ENCODE data around the gene SETD1B. TPM values are rescaled to one million over a fixed set of nuclear protein-coding genes. Genes with fewer than 3 reads are reported as not detected.
"Not testable (repeated sequence)": the region's sequence is repeated elsewhere in the genome, so short reads cannot be mapped to it uniquely, and the experiment has no call there.

The SETD1B gene
- total RNA-seq, 1 experiment from 2014 or later: 2.4 TPM

DNA sequence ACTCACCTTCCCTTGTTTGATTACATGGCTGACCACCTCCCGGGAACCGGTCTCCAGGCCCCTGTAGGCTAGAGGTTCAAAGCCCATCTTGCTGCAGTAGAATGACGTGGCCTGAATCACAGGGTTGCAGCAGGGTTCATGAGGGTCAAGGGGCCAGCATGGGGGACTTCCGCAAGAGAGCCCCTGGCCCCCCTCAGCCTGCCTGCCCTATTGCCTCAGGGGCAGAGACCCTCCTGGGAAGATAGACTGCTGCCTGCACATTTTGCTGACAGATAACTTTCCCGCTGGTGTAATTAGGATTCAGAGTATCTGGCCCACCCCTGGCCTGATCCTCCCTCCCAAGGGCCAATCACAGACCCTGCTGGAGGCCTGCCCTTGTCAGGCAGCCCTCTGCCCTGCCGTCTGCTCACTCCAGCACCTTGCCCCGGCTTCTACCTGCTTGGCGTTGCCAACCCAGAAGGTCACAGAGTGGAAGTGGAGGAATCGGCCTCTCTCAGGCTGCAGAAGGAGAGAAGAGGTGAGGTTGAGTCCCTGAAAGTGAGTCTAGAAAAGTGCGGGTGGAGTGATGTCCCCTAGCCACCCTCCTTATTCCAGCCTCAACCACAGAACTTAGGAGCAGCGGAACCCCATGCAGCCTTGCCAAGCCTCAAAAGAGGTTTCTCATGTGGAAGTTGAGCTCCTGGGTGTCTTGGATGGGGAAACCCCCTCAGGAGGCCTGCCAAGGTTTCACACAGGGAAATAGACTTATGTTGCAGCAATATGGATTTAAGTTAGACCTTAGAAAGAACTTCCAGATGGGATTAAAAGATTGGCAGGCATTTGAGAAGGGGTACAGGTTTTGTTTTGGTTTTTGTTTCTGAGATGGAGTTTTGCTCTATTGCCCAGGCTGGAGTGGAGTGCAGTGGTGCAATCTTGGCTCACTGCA lies 53.8 kb downstream of the SETD1B start:
- no peak for DNase-seq (ENCODE audit: low spot score)

DNA sequence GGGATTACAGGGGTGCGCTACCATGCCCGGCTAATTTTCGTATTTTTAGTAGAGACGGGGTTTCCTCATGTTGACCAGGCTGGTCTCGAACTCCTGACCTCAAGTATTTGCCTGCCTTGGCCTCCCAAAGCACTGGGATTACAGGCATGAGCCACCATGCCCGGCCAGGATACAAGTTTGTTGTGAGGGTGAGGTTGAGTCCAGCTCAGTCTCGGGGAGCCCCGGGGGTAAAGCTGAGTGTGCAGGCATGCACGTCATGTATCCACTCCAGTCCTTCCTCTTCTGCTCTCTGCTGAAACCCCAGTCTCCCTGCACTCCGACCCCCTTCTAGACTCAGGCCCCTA lies 54.5 kb downstream of the SETD1B start:
- no peak for DNase-seq (ENCODE audit: low spot score)

DNA sequence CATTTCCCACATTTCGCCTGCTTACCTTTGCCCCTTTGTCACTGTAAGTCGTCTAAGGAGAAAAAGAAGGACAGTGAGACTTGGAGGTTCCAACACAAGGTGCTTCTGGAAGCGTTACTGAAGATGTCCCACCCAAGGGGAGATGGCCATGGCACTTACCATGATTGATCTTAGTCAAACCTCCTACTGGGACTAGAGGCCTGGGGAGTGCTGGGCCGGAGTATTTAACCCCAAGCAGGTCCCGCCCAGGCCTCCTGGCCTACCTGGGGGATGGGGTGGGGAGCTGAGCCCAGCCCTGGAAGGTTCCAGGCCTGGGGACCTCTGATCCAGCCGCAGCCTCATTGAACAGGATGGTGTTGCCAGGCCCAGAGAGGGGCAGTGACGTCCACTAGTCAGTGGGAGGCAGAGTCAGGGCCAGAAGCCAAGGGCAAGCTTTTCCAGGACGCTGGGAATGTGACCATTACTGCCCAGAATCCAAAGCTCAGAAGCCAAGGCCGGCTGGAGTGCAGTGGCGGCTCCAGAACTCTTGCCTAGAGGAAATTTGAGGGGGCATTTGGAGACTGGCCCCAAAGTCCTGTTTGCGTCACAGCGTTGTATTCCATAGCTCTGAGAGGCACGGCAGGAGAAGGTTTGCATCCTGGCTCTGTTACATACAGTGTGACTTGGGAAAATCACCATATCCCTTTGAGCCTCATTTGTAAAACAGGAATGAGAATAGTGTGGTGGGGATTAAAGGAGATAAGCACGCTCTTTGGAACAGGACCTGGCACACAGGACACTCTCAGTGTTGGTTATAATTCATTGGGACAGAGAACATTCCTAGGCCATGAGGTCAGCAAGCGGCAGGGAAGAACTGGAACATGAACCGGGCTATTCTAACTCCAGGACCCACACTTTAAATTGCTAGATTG lies 55.1 kb downstream of the SETD1B start, which contains the start of gene HPD:
TSS of gene HPD (minus strand) at position 198 of the 911 bp plus-strand sequence. CDS start at position 162, 36 bp downstream.
- peak; percentile 83 for DNase-seq (ENCODE audit: low spot score)

DNA sequence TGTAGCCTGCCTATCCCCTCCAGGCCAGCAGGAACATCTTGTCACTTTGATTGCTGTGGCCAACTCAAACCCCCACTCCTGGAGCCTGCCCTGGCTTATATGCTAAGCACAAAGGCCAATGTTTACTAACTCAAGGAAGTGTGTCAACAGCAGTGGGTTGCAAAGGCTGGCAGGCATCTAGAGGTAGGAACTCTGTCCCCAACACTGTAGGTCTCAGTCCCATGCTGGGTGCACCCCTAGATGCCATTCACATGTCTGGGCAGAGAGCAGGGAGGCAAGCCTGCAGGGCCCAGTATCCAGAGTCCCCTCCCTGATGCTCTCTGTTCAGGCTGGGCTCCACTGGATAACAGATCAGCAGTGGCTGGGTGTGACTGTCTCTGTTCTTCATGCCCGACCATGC lies 56.4 kb downstream of the SETD1B start:
- DNase-seq (ENCODE audit: low spot score): no peak

DNA sequence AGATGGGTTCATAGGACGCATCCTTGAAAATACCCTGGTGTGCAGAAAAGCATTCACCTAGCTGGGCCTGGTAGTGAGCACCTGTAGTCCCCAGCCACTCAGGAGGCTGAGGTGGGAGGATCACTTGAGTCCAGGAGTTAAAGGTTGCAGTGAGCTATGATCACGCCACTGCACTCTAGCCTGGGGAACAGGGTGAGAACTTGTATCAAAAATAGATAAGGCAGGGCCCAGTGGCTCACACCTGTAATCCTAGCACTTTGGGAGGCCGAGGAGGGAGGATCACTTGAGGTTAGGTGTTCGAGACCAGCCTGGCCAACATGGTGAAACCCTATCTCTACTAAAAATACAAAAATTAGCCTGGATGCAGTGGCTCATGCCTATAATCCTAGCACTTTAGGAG lies 56.9 kb downstream of the SETD1B start:
- not testable (repeated sequence) for DNase-seq (ENCODE audit: low spot score)

DNA sequence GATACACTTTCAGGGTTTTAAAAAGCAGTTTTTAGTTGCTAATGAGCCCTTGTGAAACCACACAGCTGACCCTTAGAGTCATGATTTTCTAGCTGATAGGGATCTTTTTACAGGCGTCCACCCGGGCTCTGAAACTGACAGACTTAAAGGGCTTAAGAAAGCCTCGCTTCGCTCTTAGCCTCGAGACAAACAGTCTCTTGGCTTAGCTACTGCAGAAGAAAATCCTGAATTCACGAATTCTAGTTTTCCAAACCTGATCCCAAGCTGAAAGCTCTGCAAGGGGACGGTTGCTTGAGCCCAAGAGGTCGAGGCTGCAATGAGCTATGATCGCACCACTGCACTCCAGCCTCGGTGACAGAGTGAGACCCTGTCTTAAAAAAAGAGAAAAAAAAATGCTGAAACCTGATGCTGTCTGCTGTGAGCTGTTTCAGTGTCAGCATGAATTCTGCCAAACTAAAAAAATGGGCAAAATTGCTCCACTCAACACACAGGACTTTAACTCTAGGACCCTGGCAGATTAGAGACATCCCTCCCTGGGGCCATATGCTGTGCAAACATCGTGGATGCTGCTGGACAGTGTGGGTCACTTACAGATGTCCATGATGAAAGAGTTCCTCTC lies 57.9 kb downstream of the SETD1B start:
- peak; percentile 10 for DNase-seq (ENCODE audit: low spot score)

DNA sequence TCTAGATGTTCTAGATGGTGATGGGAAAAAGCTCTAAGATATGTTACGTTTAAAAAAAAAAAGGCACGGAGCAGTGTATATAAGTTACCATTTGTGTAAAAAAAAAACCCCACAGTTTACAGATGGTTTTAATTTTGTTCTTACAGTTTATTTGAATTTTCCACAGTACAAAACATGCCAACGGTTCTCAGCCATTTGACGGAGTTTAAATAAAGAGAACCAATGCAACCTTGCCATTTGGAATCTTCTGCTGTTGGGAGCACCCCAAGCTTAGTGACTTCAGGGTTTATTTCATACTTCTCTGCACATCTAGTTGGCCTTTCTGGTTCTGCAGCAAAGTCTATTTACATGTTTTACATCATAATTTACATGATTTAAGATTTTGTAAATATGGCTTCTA lies 62.5 kb downstream of the SETD1B start:
- no peak for DNase-seq (ENCODE audit: low spot score)

DNA sequence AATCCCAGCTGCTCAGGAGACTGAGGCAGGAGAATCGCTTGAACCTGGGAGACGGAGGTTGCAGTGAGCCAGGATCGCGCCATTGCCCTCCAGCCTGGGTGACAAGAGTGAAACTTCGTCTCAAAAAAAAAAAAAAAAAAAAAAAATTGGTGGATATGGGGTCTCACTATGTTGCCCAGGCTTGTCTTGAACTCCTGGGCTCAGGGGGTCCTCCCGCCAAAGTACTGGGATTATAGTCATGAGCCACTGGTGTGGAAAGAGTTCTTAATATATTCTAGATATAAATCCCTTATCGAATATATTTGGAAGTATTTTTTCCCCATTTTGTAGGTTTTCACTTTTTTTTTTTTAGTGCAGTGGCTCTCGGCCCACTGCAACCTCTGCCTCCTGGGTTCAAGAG lies 65.4 kb downstream of the SETD1B start:
- DNase-seq (ENCODE audit: low spot score): not testable (repeated sequence)

DNA sequence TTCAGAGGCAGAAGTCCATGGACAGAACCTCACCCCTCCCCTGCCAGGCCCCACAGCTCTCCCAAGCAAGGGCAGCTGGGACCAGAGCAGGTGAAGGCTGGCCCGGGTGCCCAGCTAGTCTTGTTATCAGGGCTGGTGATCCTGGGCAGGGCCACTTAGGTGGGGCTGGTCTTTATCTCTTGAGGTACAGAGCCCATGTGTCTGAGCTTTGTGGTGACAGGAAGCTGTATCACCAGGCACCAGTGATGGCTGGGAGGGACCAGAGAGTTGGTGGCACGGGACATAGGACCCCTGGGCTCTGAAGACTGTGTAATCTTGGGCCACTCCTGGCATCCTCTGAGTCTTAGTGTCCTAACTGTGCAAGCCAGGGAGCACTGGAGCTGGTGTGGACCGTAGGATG lies 67.7 kb downstream of the SETD1B start:
- no peak for DNase-seq (ENCODE audit: low spot score)

DNA sequence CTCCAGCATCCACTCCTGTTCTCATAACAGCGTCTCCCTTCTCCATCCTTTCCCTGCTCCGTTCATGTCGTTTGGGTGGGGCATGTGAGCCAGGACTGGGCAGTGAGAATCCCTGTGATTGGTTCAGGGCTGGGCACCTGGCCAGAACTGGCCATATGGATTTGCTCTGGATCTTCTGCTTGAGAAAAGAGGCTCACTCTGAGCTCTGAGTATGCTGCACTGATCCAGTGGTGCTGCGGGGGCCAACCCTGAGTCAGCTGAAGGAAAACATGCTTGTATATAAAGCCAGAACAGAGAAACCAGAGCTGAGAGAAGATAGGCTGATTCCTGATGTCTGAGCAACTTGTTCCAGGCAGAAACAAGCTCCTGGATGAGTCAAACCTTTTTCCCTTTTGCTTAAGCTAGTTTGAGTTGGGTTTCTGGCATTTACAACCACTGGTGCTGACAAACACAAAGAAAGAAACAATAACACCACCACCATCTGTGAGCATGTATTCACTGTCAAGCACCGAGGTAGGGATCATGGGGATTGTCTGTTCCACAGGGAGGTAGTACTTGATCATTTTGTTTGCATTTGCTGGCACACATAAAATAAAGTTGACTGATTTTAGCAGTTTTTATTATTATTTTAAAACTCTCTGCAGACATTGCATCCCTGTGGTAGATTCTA lies 68.9 kb downstream of the SETD1B start:
- DNase-seq (ENCODE audit: low spot score): peak; percentile 44

DNA sequence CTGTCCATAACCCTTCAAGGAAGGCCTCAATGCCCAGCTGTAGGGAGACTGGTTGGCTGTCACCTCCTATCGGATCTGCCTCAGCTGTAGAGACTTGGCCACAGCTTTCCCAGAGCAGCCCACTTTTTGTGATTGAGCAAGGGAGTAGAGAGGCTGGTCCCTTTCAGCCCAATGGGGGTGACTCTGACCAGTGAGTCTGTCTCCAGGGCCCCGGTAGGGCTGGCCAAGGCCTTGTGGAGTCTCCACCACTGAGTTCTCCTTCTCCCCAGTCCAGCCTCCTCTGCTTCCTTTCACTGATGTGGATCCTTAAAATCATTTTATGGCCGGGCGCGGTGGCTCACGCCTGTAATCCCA lies 69.4 kb downstream of the SETD1B start:
- no peak for DNase-seq (ENCODE audit: low spot score)

DNA sequence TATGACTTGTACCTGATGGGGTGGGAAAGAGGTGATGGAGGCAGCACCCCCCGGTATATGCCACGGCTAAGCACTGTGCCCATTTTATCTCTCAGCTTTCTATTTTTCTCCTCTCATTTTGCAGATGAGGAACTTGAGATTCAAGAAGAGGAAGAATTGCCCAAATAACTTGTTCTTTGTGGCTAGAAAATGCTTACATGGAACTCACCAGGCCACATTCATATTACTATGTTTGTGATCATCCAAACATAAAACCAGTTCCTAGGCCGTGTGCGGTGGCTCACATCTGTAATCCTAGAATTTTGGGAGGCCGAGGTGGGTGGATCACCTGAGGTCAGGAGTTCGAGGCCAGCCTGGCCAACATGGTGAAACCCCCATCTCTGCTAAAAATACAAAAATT lies 70.3 kb downstream of the SETD1B start:
- DNase-seq (ENCODE audit: low spot score): no peak

DNA sequence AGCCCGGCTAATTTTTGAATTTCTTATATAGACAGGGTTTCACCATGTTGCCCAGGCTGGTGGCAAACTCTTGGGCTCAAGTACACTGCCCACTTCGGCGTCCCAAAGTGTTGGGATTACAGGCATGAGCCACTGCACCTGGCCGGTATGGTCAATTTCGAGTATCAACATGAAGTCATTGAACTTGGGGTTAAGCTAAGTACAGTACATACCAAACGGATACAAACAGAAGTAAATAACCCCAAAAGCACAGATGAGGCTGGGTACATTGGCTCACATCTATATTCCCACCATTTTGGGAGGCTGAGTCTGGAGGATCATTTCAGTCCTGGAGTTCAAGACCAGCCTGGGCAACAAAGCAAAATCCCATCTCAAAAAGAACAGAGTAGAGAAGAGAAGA lies 71.8 kb downstream of the SETD1B start:
- DNase-seq (ENCODE audit: low spot score): no peak

DNA sequence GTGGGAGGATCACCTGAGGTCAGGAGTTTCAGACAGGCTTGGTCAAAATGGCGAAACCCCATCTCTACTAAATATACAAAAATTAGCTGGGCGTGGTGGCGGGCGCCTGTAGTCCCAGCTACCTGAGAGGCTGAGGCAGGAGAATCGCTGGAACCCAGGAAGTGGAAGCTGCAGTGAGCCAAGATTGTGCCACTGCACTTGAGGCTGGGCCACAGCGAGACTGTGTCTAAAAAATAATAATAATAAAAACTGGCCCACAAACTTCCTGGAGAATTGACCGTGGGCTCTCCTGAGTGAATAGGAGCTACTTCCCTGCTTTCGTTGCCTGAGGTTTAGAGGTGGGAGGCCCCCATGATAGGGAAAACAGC lies 72.3 kb downstream of the SETD1B start:
- DNase-seq (ENCODE audit: low spot score): not testable (repeated sequence)

Other genes with a start within 250 kb of the SETD1B start
- gene KDM2B, start 223.0 kb upstream of the SETD1B start, total RNA-seq (2014; rRNA removed; shearing (Covaris generic)): 27.7 and 37.2 TPM in 2 replicates
- gene ORAI1, start 177.5 kb upstream of the SETD1B start, total RNA-seq (2014; rRNA removed; shearing (Covaris generic)): 10.4 and 13.2 TPM in 2 replicates
- gene MORN3, start 134.4 kb upstream of the SETD1B start, total RNA-seq (2014; rRNA removed; shearing (Covaris generic)): 0.02 and 1.5 TPM in 2 replicates
- 4.6 and 5.5 TPM in 2 replicates for gene TMEM120B, start 91.3 kb upstream of the SETD1B start, total RNA-seq (2014; rRNA removed; shearing (Covaris generic))
- gene RHOF, start 10.3 kb upstream of the SETD1B start, total RNA-seq (2014; rRNA removed; shearing (Covaris generic)): 1.8 and 2.7 TPM in 2 replicates
- 0.12 and 1.2 TPM in 2 replicates for gene HPD, start 54.9 kb downstream of the SETD1B start, total RNA-seq (2014; rRNA removed; shearing (Covaris generic))
- gene PSMD9, start 84.8 kb downstream of the SETD1B start, total RNA-seq (2014; rRNA removed; shearing (Covaris generic)): 93.2 and 143 TPM in 2 replicates
- 1.3 and 3.8 TPM in 2 replicates for gene CFAP251, start 114.6 kb downstream of the SETD1B start, total RNA-seq (2014; rRNA removed; shearing (Covaris generic))
- gene BCL7A, start 217.9 kb downstream of the SETD1B start, total RNA-seq (2014; rRNA removed; shearing (Covaris generic)): 6.9 and 7.6 TPM in 2 replicates